ENCODE data around the gene IRF8.

Gene IRF8

DNA sequence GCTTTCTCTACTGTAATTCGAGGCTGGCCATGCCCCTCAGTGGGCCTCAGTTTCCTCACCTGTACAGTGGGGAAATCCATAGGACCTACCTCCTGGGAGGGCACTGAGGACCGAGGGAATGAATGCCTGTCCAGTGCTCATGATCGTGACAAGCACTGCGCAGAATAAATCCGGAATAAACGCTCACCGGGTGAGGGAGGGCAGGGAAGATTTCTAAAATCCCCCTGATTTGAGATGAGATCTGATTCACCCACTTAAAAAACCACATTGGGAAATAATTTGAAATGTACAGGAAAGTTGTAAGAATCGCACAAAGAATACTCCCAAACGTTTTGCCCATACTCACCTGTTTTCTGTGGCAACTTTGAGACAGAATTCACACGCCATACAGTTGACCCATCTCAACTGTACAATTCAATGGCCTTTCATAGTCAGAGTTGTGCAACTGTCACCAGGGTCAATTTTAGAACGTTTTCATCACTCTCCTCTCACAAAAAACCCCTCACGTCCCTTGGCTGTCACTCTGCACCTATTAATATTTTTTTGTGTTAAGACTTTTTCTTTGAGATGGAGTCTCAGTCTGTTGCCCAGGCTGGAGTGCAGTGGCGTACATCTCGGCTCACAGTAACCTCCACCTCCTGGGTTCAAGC lies 49.8 kb downstream of the IRF8 start:
- DNase-seq (ENCODE audit: low read depth): no peak
- no peak for TF ChIP-seq CTCF (conservative IDR thresholded peaks at IDR 0.05; ENCODE audit: low read depth, low read length)
- no peak overlapping the region for H3K4me3 ChIP-seq (ENCODE audit: low read depth, low read length)

DNA sequence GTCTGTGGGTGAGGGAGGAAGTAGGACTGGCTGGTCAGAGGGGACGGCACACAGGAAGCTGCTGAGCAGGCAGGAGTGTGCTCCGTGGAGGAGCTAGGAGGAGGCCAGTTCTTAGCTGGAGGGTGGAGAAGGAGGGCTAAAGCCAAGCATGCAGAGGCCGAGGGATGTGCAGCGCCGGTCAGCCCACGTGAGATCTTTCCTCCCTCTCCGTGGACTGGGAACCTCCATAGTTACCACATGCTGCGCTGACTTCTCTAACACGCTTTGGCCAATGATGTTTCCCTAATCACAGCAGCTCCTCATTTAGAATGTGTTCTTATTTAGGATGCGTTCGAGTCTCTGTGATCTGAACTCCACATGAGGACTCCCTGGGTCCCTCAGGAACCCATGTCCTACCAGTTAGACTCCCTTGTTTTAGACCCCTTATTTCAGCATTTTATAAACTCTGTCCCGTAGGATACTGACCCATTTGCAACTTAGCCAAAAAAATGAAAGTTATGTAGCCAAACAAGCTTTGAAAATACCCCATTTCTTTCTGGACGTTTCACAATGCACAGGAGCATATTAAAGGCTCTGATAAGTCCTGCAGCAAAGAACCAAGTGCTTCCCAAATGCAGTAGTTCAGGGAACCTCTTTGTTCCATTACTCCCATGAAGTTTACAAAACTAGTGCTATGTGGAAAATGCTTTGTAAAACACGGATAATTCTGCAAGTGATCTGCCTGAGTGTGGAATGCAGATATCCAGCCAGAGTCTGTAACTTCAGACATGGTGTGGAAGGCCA lies 51.4 kb downstream of the IRF8 start:
- H3K4me3 ChIP-seq (ENCODE audit: low read depth, low read length): no peak overlapping the region
- no peak for TF ChIP-seq CTCF (conservative IDR thresholded peaks at IDR 0.05; ENCODE audit: low read depth, low read length)

DNA sequence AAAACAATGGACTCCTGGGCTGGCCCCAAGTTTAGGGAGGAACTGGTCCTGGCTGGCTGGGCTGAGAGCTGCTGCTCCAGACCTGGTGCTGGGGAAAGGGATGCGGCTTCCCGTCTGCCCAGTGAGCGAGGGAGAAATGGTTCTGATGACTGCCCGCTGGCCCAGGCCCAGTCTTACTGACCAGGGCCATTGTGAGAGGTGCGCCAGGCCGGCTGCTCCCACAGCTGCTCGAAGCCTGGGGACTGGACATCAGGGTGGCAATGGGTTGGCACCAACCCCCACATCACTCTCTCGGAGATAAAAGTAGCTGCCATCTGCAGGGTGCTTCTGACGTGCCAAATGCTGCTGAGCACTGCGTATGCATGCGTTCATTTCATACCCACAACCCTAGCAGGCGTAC lies 53.2 kb downstream of the IRF8 start:
- no peak overlapping the region for H3K4me3 ChIP-seq (ENCODE audit: low read depth, low read length)
- no peak for TF ChIP-seq CTCF (conservative IDR thresholded peaks at IDR 0.05; ENCODE audit: low read depth, low read length)
- no peak for DNase-seq (ENCODE audit: low read depth)

More for the DNA sequence above, 51.4 kb downstream of the IRF8 start:
- no peak for DNase-seq (ENCODE audit: low read depth)

DNA sequence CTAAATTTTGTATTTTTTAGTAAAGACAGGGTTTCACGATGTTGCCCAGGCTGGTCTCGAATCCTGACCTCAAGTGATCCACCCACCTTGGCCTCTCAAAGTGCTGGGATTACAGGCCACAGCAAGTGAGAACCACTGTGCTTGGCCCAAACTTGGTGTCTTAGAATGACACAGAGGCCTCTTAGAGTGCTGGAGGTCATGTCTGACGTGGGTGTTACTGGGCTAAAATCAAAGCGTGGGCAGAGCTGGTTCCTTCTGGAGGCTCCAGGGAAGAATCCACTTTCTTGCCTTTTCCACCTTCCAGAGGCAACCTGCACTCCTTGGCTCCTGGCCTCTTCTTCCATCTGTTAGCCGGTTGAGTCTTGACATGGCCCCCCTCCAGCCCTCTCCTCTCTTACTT lies 53.8 kb downstream of the IRF8 start:
- no peak for DNase-seq (ENCODE audit: low read depth)
- no peak for TF ChIP-seq CTCF (conservative IDR thresholded peaks at IDR 0.05; ENCODE audit: low read depth, low read length)
- H3K4me3 ChIP-seq (ENCODE audit: low read depth, low read length): no peak overlapping the region

- DNase-seq (ENCODE audit: low read depth): no peak
- TF ChIP-seq CTCF (conservative IDR thresholded peaks at IDR 0.05; ENCODE audit: low read depth, low read length): no peak
- H3K4me3 ChIP-seq (ENCODE audit: low read depth, low read length): no peak overlapping the region
These were observed 56.1 kb downstream of the IRF8 start for GRCh38 chr16:85954927-85955519.

- no peak for TF ChIP-seq CTCF (conservative IDR thresholded peaks at IDR 0.05; ENCODE audit: low read depth, low read length)
- no peak for DNase-seq (ENCODE audit: low read depth)
These were observed 56.6 kb downstream of the IRF8 start for GRCh38 chr16:85955566-85955965.

More at GRCh38 chr16:85955566-85955965, 56.6 kb downstream of the IRF8 start:
- H3K4me3 ChIP-seq (ENCODE audit: low read depth, low read length): no peak overlapping the region
